GM13976 (cell line): Measurements from ENCODE around the gene TFEB.

Experiments used
- DNase-seq: peaks from one replicate; pipeline ENCODE4 v3.0.0; 2012; ENCODE audit warnings: low spot score
- in situ Hi-C: fragments of 300-500 bp; cut with MboI; formaldehyde crosslinking; loops from one replicate; pipeline ENCODE4 v1.12.0; 2022; ENCODE audit warnings: low sequenced_read_pairs, mixed read lengths, inconsistent platforms; ENCODE audit not compliant: unreplicated experiment
- TF ChIP-seq, protein P1 (sequence below): IDR thresholded peaks from 2 replicates; pipeline ENCODE4 v1.5.1; 2012; ENCODE audit warnings: borderline replicate concordance, mild to moderate bottlenecking; ENCODE audit not compliant: insufficient read depth; ENCODE audit errors: extremely low read depth, missing control alignments, control extremely low read depth

The TFEB gene

GRCh38 chr6:41779788-41780550 is 44.6 kb upstream of the TFEB start, which contains the start of gene FRS3:
Gene FRS3 (minus strand): TSS chr6:41779900. CDS start chr6:41776987, 2,913 bp downstream.
- DNase-seq, result peak; percentile 99
- TF ChIP-seq, protein P1, sequence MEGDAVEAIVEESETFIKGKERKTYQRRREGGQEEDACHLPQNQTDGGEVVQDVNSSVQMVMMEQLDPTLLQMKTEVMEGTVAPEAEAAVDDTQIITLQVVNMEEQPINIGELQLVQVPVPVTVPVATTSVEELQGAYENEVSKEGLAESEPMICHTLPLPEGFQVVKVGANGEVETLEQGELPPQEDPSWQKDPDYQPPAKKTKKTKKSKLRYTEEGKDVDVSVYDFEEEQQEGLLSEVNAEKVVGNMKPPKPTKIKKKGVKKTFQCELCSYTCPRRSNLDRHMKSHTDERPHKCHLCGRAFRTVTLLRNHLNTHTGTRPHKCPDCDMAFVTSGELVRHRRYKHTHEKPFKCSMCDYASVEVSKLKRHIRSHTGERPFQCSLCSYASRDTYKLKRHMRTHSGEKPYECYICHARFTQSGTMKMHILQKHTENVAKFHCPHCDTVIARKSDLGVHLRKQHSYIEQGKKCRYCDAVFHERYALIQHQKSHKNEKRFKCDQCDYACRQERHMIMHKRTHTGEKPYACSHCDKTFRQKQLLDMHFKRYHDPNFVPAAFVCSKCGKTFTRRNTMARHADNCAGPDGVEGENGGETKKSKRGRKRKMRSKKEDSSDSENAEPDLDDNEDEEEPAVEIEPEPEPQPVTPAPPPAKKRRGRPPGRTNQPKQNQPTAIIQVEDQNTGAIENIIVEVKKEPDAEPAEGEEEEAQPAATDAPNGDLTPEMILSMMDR, result peak; percentile 97
- in situ Hi-C loops, result no loop called here

DNA sequence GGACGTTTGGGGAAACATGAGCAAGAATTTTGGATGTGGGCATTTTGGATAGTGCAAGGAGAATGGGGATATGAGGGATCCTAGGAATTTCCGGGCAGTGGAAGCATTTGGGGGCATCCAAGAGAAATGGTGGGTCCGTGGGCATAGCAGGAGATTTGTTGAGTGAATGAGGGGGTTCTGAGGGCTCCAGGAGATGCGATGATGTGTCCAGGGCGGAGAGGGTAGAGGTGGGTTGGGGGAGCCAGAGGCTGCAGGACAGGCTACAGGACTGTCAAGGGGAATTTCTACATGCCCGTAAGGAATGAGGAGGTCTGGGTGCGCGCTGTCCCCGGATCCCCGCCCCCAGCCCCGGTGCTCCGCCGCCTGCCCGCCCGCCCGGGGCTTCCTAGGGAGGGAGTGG is 43.9 kb upstream of the TFEB start:
- DNase-seq, result no peak
- TF ChIP-seq, protein P1, result no peak
- in situ Hi-C loops, result no loop called here

- TF ChIP-seq, protein P1, result no peak
- in situ Hi-C loops, result no loop called here
These were observed 43.5 kb upstream of the TFEB start for GRCh38 chr6:41778895-41779294.

DNA sequence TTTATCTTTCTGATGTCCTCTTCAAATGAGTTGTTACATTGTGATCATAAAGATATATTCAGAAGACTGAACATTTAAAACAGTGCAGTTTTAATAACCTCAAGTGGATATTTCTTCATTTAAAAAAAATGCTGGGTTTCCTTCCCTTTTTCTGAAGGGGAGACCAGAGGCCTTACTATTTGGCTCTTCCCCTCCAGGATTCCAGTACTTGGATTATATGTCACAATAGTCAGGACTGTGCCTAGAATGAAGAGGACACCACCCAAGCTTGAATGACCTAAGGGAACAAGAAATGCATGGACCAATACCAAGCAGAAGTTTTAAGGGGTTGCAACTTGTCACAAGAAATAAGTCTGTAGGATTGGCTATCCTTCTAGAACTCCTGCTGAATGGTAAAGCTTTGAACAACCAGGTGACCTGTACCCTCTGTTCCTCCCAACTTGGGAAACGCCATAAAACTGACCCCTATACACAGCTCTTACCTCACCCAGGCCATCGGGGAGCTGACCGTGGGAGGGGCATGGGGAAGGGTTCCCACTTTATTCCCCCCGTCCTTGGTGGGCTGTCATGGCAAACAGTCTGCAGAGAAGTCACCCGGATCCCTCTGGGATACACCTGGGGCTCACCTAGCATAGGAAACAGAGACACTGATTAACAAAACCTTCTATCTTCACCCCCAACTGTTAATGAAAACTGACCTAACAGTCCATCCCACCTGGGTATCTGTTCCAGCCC is 42.3 kb upstream of the TFEB start:
- in situ Hi-C loops, result no loop called here
- TF ChIP-seq, protein P1, result no peak
- DNase-seq, result no peak

More at GRCh38 chr6:41778895-41779294, 43.5 kb upstream of the TFEB start:
- DNase-seq, result no peak

- in situ Hi-C loops, result no loop called here
- TF ChIP-seq, protein P1, result no peak
- DNase-seq, result no peak
These were observed 40.0 kb upstream of the TFEB start for GRCh38 chr6:41775293-41775882.

GRCh38 chr6:41774841-41775240 is 39.4 kb upstream of the TFEB start:
- in situ Hi-C loops, result no loop called here
- no peak for DNase-seq

More at GRCh38 chr6:41774841-41775240, 39.4 kb upstream of the TFEB start:
- TF ChIP-seq, protein P1, result no peak
